A549 treated with Hydrocortisone at 1 μM for 4 hours (cell line): ENCODE data around the gene RFX2. TPM values are rescaled to one million over a fixed set of nuclear protein-coding genes. Genes with fewer than 3 reads are reported as not detected.

ENCODE experiments used
- total RNA-seq: library from RNA; stranded (reverse); fragments of 200-300 nt; extraction: Qiagen RNA extraction; gene quantifications from 5 replicates; pipeline ENCODE4 v1.2.3, GENCODE V29; 2022

Gene RFX2
- 6.1 to 7.7 TPM (median 7.1 TPM) in 5 replicates for total RNA-seq

DNA sequence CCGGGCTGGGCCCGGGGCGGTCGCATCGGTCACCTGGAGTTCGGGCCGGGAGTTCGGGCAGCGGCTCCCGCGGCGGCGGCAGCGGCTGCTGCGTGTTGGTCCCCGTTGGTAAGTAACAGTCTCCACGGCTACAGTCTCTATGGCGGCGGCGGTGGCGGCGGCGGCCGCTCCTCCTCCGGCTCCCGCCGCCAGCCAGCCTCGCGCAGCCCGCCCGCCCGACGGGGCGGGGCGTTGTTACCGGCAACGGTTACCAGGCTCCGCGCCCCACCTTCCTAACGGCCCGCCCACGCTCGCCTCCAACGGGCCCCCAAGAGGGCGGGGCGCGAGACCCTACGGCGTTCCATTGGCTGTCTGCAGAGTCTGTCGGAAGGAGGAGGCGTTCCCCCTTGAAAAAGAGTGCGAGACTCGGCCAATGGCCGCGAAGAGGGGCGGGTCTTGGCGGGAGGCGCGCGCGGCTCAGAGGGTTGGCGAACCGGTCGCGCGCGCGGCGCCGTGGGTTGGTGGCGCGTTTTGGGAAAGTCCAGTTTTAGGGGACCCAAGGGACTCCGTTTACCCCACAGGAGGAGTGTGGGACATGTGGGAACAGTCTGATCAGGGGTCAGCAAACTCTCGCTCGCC lies at the start of gene RFX2:
Gene RFX2 (minus strand): TSS at position 141 of the 618 bp plus-strand sequence. CDS start 63,004 bp downstream, outside the sequence.

DNA sequence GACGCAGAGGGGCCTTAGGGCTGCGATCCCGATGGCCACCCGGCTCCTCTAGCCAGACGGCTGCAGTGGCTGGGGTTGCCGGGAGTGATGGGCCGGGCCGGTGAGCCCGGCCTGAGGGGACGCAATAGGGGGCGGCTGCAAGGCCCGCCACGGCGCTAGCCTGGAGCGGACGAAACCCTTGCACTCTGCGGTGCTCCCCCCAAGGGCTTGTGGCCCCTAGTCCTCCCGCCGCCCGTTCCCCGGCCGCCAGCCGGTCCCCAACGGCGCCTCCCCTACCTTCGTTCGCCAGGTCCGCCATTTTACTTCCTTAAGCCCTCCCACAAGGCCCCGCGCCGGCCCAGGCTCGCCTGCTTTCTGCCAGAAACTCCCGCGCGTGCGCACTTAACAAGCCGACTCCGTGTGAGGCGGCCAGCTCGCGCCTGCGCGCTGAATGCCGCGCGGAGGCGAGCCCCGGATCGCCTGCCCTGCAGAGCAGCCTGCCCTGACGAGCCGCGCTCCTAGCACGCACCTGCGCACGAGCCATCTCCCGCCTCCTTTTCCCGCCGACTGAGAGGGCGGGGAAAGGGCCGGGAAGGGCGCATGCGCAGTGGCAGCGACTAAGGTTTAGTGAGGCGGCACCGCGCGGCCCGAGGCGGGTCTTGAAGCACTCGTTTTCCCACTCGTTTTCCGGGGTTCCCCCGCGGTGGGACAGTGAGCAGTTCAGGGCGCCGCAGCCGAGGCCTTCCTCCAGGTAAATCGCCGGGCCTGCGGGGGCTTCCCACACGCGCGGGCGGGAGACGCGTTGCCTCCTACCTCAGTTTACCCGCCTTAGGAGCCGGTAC lies 132.3 kb downstream of the RFX2 start, which contains the start of gene RANBP3:
Gene RANBP3 (minus strand): TSS at position 356 of the 821 bp plus-strand sequence. CDS start 58 bp downstream, at position 298.

Other genes with a start within 250 kb of the RFX2 start
- not detected in 5 replicates for gene FUT5, start 240.0 kb downstream of the RFX2 start, total RNA-seq
- 181 to 306 TPM (median 282 TPM) in 5 replicates for gene NDUFA11, start 206.7 kb downstream of the RFX2 start, total RNA-seq
- 0.34 to 0.62 TPM (median 0.58 TPM) in 5 replicates for gene VMAC, start 205.6 kb downstream of the RFX2 start, total RNA-seq
- gene CAPS, start 196.2 kb downstream of the RFX2 start, total RNA-seq: 0.74 to 1.9 TPM (median 1.4 TPM) in 5 replicates
- 38.4 to 44.0 TPM (median 40.2 TPM) in 5 replicates for gene RANBP3, start 132.4 kb downstream of the RFX2 start, total RNA-seq
- gene ACSBG2, start 25.2 kb upstream of the RFX2 start, total RNA-seq: not detected in 5 replicates
- 19.5 to 21.6 TPM (median 20.5 TPM) in 5 replicates for gene MLLT1, start 169.5 kb upstream of the RFX2 start, total RNA-seq
- not detected in 5 replicates for gene ACER1, start 223.1 kb upstream of the RFX2 start, total RNA-seq